Brain microvascular endothelial cell (primary cell): ENCODE data around the gene FNBP1.
"Not testable (repeated sequence)": the region's sequence is repeated elsewhere in the genome, so short reads cannot be mapped to it uniquely, and the experiment has no call there.

Experiments used
- DNase-seq: peaks from one replicate; pipeline ENCODE4 v3.0.0-alpha.2; 2020
- H3K27ac ChIP-seq: fragments of 250-450 bp; sonication (Bioruptor Pico); 2 replicates; pipeline ENCODE4 v1.5.1; 2020; ENCODE audit warnings: mild to moderate bottlenecking, moderate library complexity
- H3K27me3 ChIP-seq: fragments of 250-450 bp; sonication (Bioruptor Pico); replicated peaks from 2 replicates; pipeline ENCODE4 v1.5.1; 2020; ENCODE audit warnings: mild to moderate bottlenecking
- H3K36me3 ChIP-seq: fragments of 250-450 bp; sonication (Bioruptor Pico); replicated peaks from 2 replicates; pipeline ENCODE4 v1.5.1; 2020; ENCODE audit warnings: mild to moderate bottlenecking
- H3K4me3 ChIP-seq: 2 replicates; pipeline ENCODE4 v1.5.1; 2011; ENCODE audit warnings: low read depth, mild to moderate bottlenecking, control low read depth, low read length, moderate library complexity
- in situ Hi-C: cut with HindIII; loops from 2 replicates; pipeline ENCODE4 v1.10.0; 2017; ENCODE audit warnings: low sequenced_read_pairs, low pct_ligation_motif_present
- TF ChIP-seq, protein P1 (sequence below): IDR thresholded peaks from 2 replicates; pipeline ENCODE4 v1.5.1; 2011; ENCODE audit warnings: low read depth, mild to moderate bottlenecking, moderate library complexity, low read length, control low read depth, inconsistent platforms; ENCODE audit errors: missing control alignments

The FNBP1 gene

DNA sequence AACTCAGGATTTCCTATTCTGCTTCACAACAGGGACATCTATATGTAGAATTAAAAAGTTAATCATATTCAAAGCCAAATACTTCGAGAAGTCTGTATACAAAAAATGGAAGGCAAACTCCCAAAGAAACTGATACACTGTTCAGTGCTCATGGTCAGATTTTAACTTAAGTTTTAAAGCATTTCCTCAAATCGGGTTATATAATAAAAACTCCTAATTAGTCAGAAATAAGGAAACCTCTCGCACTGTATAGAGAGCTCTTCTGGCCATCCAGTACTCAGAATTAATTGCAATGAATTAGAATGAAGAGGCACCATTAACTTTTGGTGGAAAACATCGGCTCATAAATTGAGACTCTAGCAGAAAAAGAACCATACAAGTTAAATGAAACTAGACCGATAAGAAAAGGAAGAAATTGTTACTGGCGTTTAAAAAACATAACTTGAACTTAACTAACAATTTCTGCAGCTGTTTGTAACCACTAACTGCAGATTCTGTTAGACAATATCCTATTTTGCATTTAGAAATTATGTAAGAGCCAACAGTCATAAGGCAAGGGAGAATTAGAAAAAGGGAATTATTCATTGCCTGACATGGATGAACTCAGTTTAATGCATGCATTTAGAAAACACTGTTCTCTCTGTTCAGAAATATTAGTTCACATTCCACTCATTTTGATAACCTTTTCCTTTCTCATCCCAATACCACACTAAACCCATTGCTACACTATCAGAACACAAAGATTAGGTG, 96.6 kb downstream of the FNBP1 start:
- Histone ChIP-seq H3K27me3 (no peaks in the 10 kb centered on the region), H3K27ac (no peak overlapping the region), H3K4me3 (no peak overlapping the region), H3K36me3 (no peaks in the 10 kb centered on the region)
- no peak for DNase-seq
- in situ Hi-C loops: no loop called here
- TF ChIP-seq, protein P1, sequence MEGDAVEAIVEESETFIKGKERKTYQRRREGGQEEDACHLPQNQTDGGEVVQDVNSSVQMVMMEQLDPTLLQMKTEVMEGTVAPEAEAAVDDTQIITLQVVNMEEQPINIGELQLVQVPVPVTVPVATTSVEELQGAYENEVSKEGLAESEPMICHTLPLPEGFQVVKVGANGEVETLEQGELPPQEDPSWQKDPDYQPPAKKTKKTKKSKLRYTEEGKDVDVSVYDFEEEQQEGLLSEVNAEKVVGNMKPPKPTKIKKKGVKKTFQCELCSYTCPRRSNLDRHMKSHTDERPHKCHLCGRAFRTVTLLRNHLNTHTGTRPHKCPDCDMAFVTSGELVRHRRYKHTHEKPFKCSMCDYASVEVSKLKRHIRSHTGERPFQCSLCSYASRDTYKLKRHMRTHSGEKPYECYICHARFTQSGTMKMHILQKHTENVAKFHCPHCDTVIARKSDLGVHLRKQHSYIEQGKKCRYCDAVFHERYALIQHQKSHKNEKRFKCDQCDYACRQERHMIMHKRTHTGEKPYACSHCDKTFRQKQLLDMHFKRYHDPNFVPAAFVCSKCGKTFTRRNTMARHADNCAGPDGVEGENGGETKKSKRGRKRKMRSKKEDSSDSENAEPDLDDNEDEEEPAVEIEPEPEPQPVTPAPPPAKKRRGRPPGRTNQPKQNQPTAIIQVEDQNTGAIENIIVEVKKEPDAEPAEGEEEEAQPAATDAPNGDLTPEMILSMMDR: no peak

DNA sequence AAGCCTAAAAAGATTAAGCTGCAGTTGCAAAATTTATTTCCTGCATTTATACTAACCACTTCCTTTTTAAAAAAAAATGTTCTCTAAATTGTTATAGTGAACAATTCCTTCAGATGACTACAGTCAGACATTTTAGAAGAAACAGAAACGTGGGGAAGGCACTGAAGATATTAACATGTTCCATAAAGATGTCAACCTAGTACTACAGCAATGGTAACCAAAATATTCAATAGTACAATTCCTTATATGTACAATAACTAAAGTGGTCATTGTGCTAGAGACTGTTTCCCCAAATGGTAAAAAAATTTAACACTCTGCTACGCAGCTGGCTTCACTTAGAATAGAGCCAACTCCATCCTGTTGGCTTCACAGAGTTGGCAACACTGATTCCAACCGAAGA, 97.7 kb downstream of the FNBP1 start:
- H3K27ac ChIP-seq: no peak overlapping the region
- no peak for DNase-seq
- no peaks in the 10 kb centered on the region for H3K27me3 ChIP-seq
- TF ChIP-seq, protein P1: no peak
- no peaks in the 10 kb centered on the region for H3K36me3 ChIP-seq
- H3K4me3 ChIP-seq: no peak overlapping the region
- in situ Hi-C loops: no loop called here

DNA sequence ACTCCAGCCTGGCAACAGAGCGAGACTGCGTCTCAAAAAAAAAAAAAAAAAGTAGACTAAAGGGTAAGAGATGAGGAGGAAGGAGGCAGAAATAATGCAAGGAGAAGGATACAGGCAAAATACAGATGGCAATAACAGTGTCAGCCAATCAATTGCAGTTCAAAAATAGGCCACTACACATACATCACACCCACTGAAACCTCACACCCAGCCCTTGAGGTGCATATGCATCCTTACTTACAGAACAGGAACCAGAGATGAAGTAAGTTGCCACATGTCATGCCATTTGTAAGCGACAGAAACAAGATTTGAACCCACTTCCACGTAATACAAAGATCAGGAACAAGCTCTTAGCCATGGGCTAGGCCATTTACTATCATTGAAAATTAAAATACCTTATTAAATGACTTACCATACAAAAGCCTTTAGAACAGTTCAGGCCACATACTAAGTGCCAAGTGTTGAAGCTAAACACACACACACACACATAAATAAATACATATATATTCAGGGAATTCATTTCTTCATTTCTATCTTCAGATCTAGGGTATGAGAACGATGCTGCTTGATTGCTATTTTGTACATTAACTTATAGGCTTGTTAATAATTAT, 98.4 kb downstream of the FNBP1 start:
- DNase-seq: no peak
- in situ Hi-C loops: no loop called here

DNA sequence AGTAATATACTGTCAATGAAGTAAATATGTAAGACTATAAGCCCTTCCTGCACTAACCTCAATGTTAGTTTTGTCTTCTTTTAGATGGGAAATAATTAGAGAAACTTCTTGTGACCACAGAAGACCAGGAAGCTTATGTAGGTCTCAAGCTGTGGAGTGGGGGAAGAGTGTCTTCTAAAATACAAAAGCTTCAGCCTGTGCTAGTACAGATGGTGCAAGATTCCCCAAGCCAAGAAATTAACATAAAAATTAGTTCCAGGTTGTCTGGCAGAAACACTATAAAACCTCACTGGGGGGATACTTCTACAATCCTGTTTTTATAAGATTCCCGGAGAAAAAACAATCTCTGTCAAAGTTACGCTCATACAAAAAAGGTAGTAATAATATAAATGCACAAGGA, 103.6 kb downstream of the FNBP1 start:
- no peak for DNase-seq
- H3K27me3 ChIP-seq: no peaks in the 10 kb centered on the region
- no peak overlapping the region for H3K27ac ChIP-seq
- no peak overlapping the region for H3K4me3 ChIP-seq
- H3K36me3 ChIP-seq: no peaks in the 10 kb centered on the region
- TF ChIP-seq, protein P1: no peak
- in situ Hi-C loops: no loop called here

More for the DNA sequence above, 98.4 kb downstream of the FNBP1 start:
- H3K4me3 ChIP-seq: no peak overlapping the region
- H3K27ac ChIP-seq: no peak overlapping the region
- no peaks in the 10 kb centered on the region for H3K36me3 ChIP-seq
- TF ChIP-seq, protein P1: no peak
- H3K27me3 ChIP-seq: no peaks in the 10 kb centered on the region

DNA sequence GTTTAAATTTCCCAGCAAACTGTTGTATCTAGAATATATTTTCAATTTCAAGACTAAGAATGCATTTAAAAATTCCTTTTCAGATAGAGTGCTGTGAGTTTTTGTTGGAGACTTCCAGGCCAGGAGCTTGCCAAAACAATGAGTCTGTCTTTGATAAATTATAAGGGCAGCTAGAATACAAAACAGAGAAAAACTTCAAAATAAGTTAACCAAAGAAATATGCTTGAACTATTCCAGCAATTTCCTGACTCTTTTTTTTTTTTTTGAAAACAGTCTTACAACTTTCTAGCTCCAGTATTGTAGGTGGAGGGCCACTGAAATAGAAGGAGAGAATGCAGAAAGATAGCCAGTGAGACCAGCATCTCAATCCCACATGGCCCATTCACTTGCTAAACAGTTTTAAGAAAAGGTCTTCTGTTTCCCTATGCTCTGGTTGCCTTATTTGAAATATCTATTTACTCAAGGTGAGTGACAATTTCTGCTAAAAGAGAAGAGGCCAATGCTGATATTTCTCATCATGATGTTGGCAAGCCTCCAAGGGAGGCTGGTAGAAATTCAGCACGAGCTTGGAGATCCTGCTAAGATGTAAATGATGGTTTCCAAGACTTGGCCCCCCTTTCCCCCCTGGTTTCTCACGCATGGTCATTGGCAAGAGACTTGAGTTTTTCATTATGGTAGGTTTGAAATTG, 104.6 kb downstream of the FNBP1 start:
- Histone ChIP-seq H3K36me3 (no peaks in the 10 kb centered on the region), H3K27me3 (no peaks in the 10 kb centered on the region), H3K4me3 (no peak overlapping the region), H3K27ac (peak overlapping the region; percentile 12)
- peak; percentile 45 for DNase-seq
- in situ Hi-C loops: no loop called here
- TF ChIP-seq, protein P1: no peak

DNA sequence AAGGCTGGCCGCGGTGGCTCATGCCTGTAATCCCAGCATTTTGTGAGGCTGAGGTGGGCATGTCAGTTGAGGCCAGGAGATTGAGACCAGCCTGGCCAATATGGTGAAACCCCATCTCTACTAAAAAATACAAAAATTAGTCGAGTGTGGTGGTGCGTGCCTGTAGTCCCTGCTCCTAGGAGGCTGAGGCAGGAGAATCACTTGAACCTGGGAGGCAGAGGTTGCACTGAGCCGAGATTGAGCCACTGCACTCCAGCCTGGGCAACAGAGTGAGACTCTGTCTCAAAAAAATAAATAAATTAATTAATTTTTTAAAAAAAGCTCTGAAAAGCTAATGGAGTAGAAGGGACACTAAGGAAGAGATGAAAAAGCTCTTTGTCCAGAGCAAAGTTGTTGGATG, 105.1 kb downstream of the FNBP1 start:
- H3K27ac ChIP-seq, H3K4me3 ChIP-seq, DNase-seq, H3K27me3 ChIP-seq, H3K36me3 ChIP-seq, in situ Hi-C loops: not testable (repeated sequence)
